Measurements from ENCODE around the gene SPHK1.
"Not testable (repeated sequence)": the region's sequence is repeated elsewhere in the genome, so short reads cannot be mapped to it uniquely, and the experiment has no call there.

The SPHK1 gene

GRCh38 chr17:76384222-76384986 lies at the start of gene SPHK1:
Gene SPHK1, plus strand, starts transcription at chr17:76384609. Its CDS starts 1,036 bp downstream, at chr17:76385645.
- H3K27ac ChIP-seq, result peak within 1 kb of the TSS; percentile 74
- TF ChIP-seq, protein P1, sequence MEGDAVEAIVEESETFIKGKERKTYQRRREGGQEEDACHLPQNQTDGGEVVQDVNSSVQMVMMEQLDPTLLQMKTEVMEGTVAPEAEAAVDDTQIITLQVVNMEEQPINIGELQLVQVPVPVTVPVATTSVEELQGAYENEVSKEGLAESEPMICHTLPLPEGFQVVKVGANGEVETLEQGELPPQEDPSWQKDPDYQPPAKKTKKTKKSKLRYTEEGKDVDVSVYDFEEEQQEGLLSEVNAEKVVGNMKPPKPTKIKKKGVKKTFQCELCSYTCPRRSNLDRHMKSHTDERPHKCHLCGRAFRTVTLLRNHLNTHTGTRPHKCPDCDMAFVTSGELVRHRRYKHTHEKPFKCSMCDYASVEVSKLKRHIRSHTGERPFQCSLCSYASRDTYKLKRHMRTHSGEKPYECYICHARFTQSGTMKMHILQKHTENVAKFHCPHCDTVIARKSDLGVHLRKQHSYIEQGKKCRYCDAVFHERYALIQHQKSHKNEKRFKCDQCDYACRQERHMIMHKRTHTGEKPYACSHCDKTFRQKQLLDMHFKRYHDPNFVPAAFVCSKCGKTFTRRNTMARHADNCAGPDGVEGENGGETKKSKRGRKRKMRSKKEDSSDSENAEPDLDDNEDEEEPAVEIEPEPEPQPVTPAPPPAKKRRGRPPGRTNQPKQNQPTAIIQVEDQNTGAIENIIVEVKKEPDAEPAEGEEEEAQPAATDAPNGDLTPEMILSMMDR (conservative IDR thresholded peaks at IDR 0.05), result no peak

- TF ChIP-seq, protein P1 (conservative IDR thresholded peaks at IDR 0.05), result no peak
Measured at GRCh38 chr17:76335716-76336381, 48.6 kb upstream of the SPHK1 start.

GRCh38 chr17:76336756-76337412 lies 47.5 kb upstream of the SPHK1 start:
- H3K27ac ChIP-seq, result no peak overlapping the region
- TF ChIP-seq, protein P1 (conservative IDR thresholded peaks at IDR 0.05), result no peak

More at GRCh38 chr17:76335716-76336381, 48.6 kb upstream of the SPHK1 start:
- H3K27ac ChIP-seq, result no peak overlapping the region

GRCh38 chr17:76337413-76337777 lies 47.0 kb upstream of the SPHK1 start:
- TF ChIP-seq, protein P1 (conservative IDR thresholded peaks at IDR 0.05), result no peak
- no peak overlapping the region for H3K27ac ChIP-seq

GRCh38 chr17:76341301-76341700 lies 43.1 kb upstream of the SPHK1 start:
- H3K27ac ChIP-seq, result no peak overlapping the region
- TF ChIP-seq, protein P1 (conservative IDR thresholded peaks at IDR 0.05), result no peak

GRCh38 chr17:76343106-76343505 lies 41.3 kb upstream of the SPHK1 start:
- TF ChIP-seq, protein P1 (conservative IDR thresholded peaks at IDR 0.05), result no peak
- H3K27ac ChIP-seq, result no peak overlapping the region

DNA sequence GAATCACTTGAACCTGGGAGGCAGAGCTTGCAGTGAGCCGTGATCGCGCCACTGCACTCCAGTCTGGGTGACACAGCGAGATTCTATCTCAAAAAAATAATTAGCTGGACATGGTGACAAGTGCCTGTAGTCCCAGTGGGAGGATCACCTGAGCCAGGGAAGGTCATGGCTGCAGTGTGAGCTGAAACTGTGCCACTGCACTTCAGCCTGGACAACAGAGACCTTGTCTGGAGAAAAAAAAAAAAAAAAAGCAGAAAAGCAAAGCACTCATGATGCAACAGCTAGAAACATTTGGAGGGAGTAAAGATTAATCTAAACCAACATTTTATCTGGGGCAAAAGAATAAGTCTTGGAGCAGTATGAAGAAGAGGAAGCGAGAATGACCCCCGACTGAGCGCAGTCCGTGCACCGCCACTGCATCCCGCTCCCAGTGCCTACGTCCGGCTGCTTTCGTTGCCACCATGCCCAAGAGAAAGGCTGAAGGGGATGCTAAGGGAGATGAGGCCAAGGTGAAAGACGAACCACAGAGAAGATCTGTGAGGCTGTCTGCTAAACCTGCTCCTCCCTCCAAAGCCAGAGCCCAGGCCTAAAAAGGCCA lies 38.9 kb upstream of the SPHK1 start:
- TF ChIP-seq, protein P1 (conservative IDR thresholded peaks at IDR 0.05), result no peak
- H3K27ac ChIP-seq, result no peak overlapping the region

GRCh38 chr17:76346936-76347335 lies 37.5 kb upstream of the SPHK1 start:
- not testable (repeated sequence) for H3K27ac ChIP-seq
